IMR-90 (cell line): ENCODE measurements around the gene L3MBTL3. TPM values are rescaled to one million over a fixed set of nuclear protein-coding genes. Genes with fewer than 3 reads are reported as not detected.
A peak's percentile ranks its signal among the peaks of the same experiment; 100 is the strongest.

Experiments
- ATAC-seq: fragments of 200-7000 bp; cut with Tn5 transposase; 2 replicates; pipeline ENCODE4 v1.9.1; 2020; ENCODE audit warnings: low read depth, mild to moderate bottlenecking, moderate library complexity
- BruUV-seq: library from RNA; stranded (reverse); fragments of 400-500 nt; replicated peaks from 2 replicates; lab custom pipeline; 2021; lab: Mats Ljungman, UMichigan
- CTCF ChIA-PET: fragments of 300-600 bp; formaldehyde crosslinking; extraction: SDS; loops from one replicate; lab custom pipeline; 2021; ENCODE audit warnings: antibody characterized with exemption; lab: Yijun Ruan, JAX
- POLR2A ChIA-PET: fragments of 300-600 bp; sonication (Branson Sonifier 250); formaldehyde crosslinking; loops from one replicate; lab custom pipeline; 2022; ENCODE audit warnings: antibody characterized with exemption; ENCODE audit not compliant: unreplicated experiment; lab: Charles Lee
- DNase-seq: peaks from one replicate; pipeline ENCODE4 v3.0.0; 2013
- H2AFZ ChIP-seq: replicated peaks from 2 replicates; pipeline ENCODE3; 2013; ENCODE audit warnings: low read length, mild to moderate bottlenecking; ENCODE audit not compliant: poor library complexity
- H2AK5ac ChIP-seq: 2 replicates; pipeline ENCODE4 v1.6.1; 2013; ENCODE audit warnings: low read depth, low read length, inconsistent platforms
- H2AK9ac ChIP-seq: replicated peaks from 2 replicates; pipeline ENCODE3; 2013; ENCODE audit warnings: mild to moderate bottlenecking, low read depth, low read length, moderate library complexity; ENCODE audit not compliant: poor library complexity
- H2BK120ac ChIP-seq: 2 replicates; pipeline ENCODE4 v1.6.1; 2013; ENCODE audit warnings: low read depth, low read length, inconsistent platforms
- H2BK15ac ChIP-seq: 3 replicates; pipeline ENCODE4 v1.6.1; 2013; ENCODE audit warnings: low read depth, low read length, inconsistent platforms
- H2BK20ac ChIP-seq: 2 replicates; pipeline ENCODE4 v1.6.1; 2013; ENCODE audit warnings: low read depth, mild to moderate bottlenecking, inconsistent platforms, low read length, moderate library complexity
- H2BK5ac ChIP-seq: 2 replicates; pipeline ENCODE4 v1.6.1; 2013; ENCODE audit warnings: mild to moderate bottlenecking, low read depth, low read length, inconsistent platforms; ENCODE audit not compliant: poor library complexity, severe bottlenecking
- H3K14ac ChIP-seq: replicated peaks from 2 replicates; pipeline ENCODE4 v1.6.1; 2013; ENCODE audit warnings: low read depth, low read length, inconsistent platforms
- H3K18ac ChIP-seq: 2 replicates; pipeline ENCODE4 v1.6.1; 2013; ENCODE audit warnings: low read depth, low read length, control low read depth
- H3K23ac ChIP-seq: 2 replicates; pipeline ENCODE4 v1.6.1; 2013; ENCODE audit warnings: low read depth, low read length, inconsistent platforms
- H3K27ac ChIP-seq: 2 replicates; pipeline ENCODE4 v1.5.1; 2013; ENCODE audit warnings: mild to moderate bottlenecking, control low read depth, low read length; ENCODE audit not compliant: insufficient read depth
- H3K27me3 ChIP-seq: 2 replicates; pipeline ENCODE4 v1.6.1; 2013; ENCODE audit warnings: low read length; ENCODE audit not compliant: control insufficient read depth, insufficient read depth
- H3K36me3 ChIP-seq: 2 replicates; pipeline ENCODE4 v1.6.1; 2013; ENCODE audit warnings: low read length, mixed read lengths; ENCODE audit not compliant: control insufficient read depth, insufficient read depth
- H3K4ac ChIP-seq: 2 replicates; pipeline ENCODE4 v1.6.1; 2013; ENCODE audit warnings: low read depth, low read length, inconsistent platforms
- H3K4me1 ChIP-seq: 2 replicates; pipeline ENCODE4 v1.6.1; 2013; ENCODE audit warnings: low read length, mixed read lengths; ENCODE audit not compliant: control insufficient read depth, insufficient read depth
- H3K4me2 ChIP-seq: 2 replicates; pipeline ENCODE4 v1.6.1; 2013; ENCODE audit warnings: low read depth, mild to moderate bottlenecking, control low read depth, low read length, moderate library complexity
- H3K4me3 ChIP-seq: 2 replicates; pipeline ENCODE4 v1.5.1; 2013; ENCODE audit warnings: low read depth, mild to moderate bottlenecking, control low read depth, low read length, moderate library complexity; ENCODE audit not compliant: insufficient read depth
- H3K56ac ChIP-seq: 2 replicates; pipeline ENCODE4 v1.6.1; 2013; ENCODE audit warnings: low read length, inconsistent platforms; ENCODE audit not compliant: insufficient read depth; ENCODE audit errors: extremely low read depth
- H3K79me1 ChIP-seq, 2 experiments: 2 replicates each; pipeline ENCODE4 v1.6.1; 2013; ENCODE audit warnings: low read length in 2 of 2, inconsistent platforms in 1 of 2, low read depth in 1 of 2
- H3K9ac ChIP-seq: 2 replicates; pipeline ENCODE4 v1.6.1; 2013; ENCODE audit warnings: low read depth, low read length, control low read depth
- H3K9me1 ChIP-seq: 2 replicates; pipeline ENCODE4 v1.6.1; 2013; ENCODE audit warnings: low read length, inconsistent platforms; ENCODE audit not compliant: insufficient read depth
- H3K9me3 ChIP-seq: 2 replicates; pipeline ENCODE4 v1.6.1; 2013; ENCODE audit warnings: low read length; ENCODE audit not compliant: control insufficient read depth, insufficient read depth
- H4K20me1 ChIP-seq: 2 replicates; pipeline ENCODE4 v1.6.1; 2013; ENCODE audit warnings: low read length, inconsistent platforms; ENCODE audit not compliant: insufficient read depth
- H4K5ac ChIP-seq: 2 replicates; pipeline ENCODE4 v1.6.1; 2013; ENCODE audit warnings: mild to moderate bottlenecking, low read depth, low read length, control low read depth
- H4K8ac ChIP-seq, 2 experiments: 2 replicates each; pipeline ENCODE4 v1.6.1; 2013; ENCODE audit warnings: low read depth in 2 of 2, low read length in 2 of 2, control low read depth in 1 of 2, inconsistent platforms in 1 of 2
- H4K91ac ChIP-seq: 2 replicates; pipeline ENCODE4 v1.6.1; 2013; ENCODE audit warnings: low read depth, low read length, inconsistent platforms; ENCODE audit not compliant: insufficient read depth
- CEBPB ChIP-seq: IDR thresholded peaks from 2 replicates; pipeline ENCODE4 v1.6.1; 2012; ENCODE audit warnings: low read depth, low read length, improper control_type of control experiment
- FOS ChIP-seq: fragments of 150-350 bp; IDR thresholded peaks from 2 replicates; pipeline ENCODE4 v1.6.1; 2016; ENCODE audit warnings: low read depth, low read length
- RFX5 ChIP-seq: IDR thresholded peaks from 2 replicates; pipeline ENCODE4 v1.8.0; 2012; ENCODE audit warnings: low read depth, mild to moderate bottlenecking, low read length, moderate library complexity
- WGBS, 2 experiments: methylation state at CpG; one replicate each; pipeline versions ENCODE4 v1.1.5 to v1.1.7; 2013; ENCODE audit warnings: missing lambda C conversion rate in 2 of 2; ENCODE audit not compliant: insufficient read length in 1 of 2; ENCODE audit errors: extremely low coverage in 2 of 2; 5-methylcytosine and 5-hydroxymethylcytosine counted together
- dilution Hi-C: fragments of 300-500 bp; cut with HindIII; formaldehyde crosslinking; loops from one replicate; pipeline ENCODE4 v1.14.3; 2018; ENCODE audit warnings: low sequenced_read_pairs; ENCODE audit not compliant: unreplicated experiment
- in situ Hi-C: fragments of 300-500 bp; cut with MboI; formaldehyde crosslinking; loops from 3 replicates; pipeline ENCODE4 v1.14.3; 2019; ENCODE audit warnings: low sequenced_read_pairs, inconsistent platforms, mixed read lengths
- intact Hi-C: fragments of 100-400 bp; cut with micrococcal nuclease; formaldehyde crosslinking; loops from 2 replicates; pipeline ENCODE4 v1.10.0; 2022
- polyA plus RNA-seq, 3 experiments: library from polyadenylated mRNA; depleted of rRNA; stranded (reverse); fragments of >200 nt; gene quantifications; 2 replicates each; pipeline ENCODE4 v1.2.3, GENCODE V29; 2012; ENCODE audit warnings: low replicate concordance in 1 of 3
- total RNA-seq: library from RNA; depleted of rRNA; stranded (reverse); fragments of >200 nt; gene quantifications from 2 replicates; pipeline ENCODE4 v1.2.3, GENCODE V29; 2012

L3MBTL3 gene
- total and polyA plus RNA-seq, 2 of the 4 experiments (the other 2 are of a cell fraction), result 7.2 to 10.9 TPM

DNA sequence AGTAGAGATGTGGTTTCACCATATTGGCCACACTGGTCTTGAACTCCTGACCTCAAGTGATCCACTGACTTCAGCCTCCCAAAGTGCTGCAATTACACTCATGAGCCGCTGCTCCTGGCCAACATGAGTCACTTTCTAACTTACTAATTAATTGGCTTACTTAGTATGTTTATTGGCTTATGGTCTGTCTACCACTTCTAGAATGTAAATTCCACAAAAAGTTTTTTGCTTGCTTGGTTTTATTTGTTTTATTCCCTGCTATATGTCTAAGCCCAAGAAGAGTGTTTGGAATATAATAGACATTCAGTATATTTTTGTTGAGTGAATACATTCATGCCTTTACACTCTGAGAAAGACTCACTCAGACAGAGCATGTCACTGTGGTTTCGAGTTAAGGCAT is 118.4 kb downstream of the L3MBTL3 start:
- ChIA-PET POLR2A (no interaction called here), CTCF (no interaction called here)
- H4K8ac ChIP-seq, result no peak overlapping the region
- intact Hi-C loops (no loop called here), dilution Hi-C loops (no loop called here), in situ Hi-C loops (no loop called here)
- H3K27ac ChIP-seq, result no peak overlapping the region
- no peak overlapping the region for H3K18ac ChIP-seq
- H2BK5ac ChIP-seq, result peak overlapping the region; percentile 63
- no peak overlapping the region for H2AK5ac ChIP-seq
- H3K14ac ChIP-seq, result peak overlapping the region; percentile 22; the same call in 1 of the 2 replicates
- H4K91ac ChIP-seq, result no peak overlapping the region
- H3K9me3 ChIP-seq, result no peaks in the 10 kb centered on the region
- peak; percentile 75 for DNase-seq
- H3K4me1 ChIP-seq, result peaks cover 5% of the 10 kb centered on the region
- H2AK9ac ChIP-seq, result no peak overlapping the region
- ATAC-seq, result peak; percentile 92
- no peak overlapping the region for H2AFZ ChIP-seq
- no peaks in the 10 kb centered on the region for H3K9me1 ChIP-seq
- no peak overlapping the region for H2BK20ac ChIP-seq
- no peak overlapping the region for H4K5ac ChIP-seq
- H3K4ac ChIP-seq, result no peak overlapping the region
- BruUV-seq, result no TSS peak
- no peak overlapping the region for H3K23ac ChIP-seq
- no peak overlapping the region for H3K9ac ChIP-seq
- no peak for TF ChIP-seq RFX5
- TF ChIP-seq CEBPB, result no peak
- 0 out of 2 replicates have a peak, but pooled peaks have one; percentile 45 for TF ChIP-seq FOS
- no peaks in the 10 kb centered on the region for H4K20me1 ChIP-seq
- no CpG with 5 or more reads among the region's 2 CpGs for WGBS, 2 experiments
- no peak overlapping the region for H3K4me3 ChIP-seq
- no peaks in the 10 kb centered on the region for H3K27me3 ChIP-seq
- H3K56ac ChIP-seq, result no peak overlapping the region
- H3K36me3 ChIP-seq, result peaks cover 2% of the 10 kb centered on the region; the same call in 1 of the 2 replicates
- H3K79me1 ChIP-seq, result no peaks in the 10 kb centered on the region
- H3K4me2 ChIP-seq, result no peak overlapping the region
- no peak overlapping the region for H2BK120ac ChIP-seq
- H2BK15ac ChIP-seq, result no peak overlapping the region
